H1 (cell line): ENCODE measurements around the gene HOTAIR. TPM values are rescaled to one million over a fixed set of nuclear protein-coding genes. Genes with fewer than 3 reads are reported as not detected.

Experiments used
- CHD2 ChIP-seq: IDR thresholded peaks from 2 replicates; pipeline ENCODE4 v1.6.1; 2012; ENCODE audit warnings: low read length, improper control_type of control experiment
- E2F6 ChIP-seq: IDR thresholded peaks from 2 replicates; pipeline ENCODE4 v1.6.1; 2012; ENCODE audit warnings: inconsistent platforms
- HDAC6 ChIP-seq: IDR thresholded peaks from one replicate; pipeline ENCODE4 v1.7.1; 2012; ENCODE audit warnings: low read depth, mild to moderate bottlenecking, inconsistent platforms, low read length, moderate library complexity
- NRF1 ChIP-seq: IDR thresholded peaks from 2 replicates; pipeline ENCODE4 v1.6.1; 2011; ENCODE audit warnings: mild to moderate bottlenecking, low read depth, low read length, improper control_type of control experiment
- RNF2 ChIP-seq: fragments of 200-900, 300-1000 bp; sonication (generic); IDR thresholded peaks from 2 replicates; pipeline ENCODE4 v1.7.1; 2016; ENCODE audit warnings: borderline replicate concordance, low read depth, mild to moderate bottlenecking, antibody characterized with exemption, low read length; ENCODE audit not compliant: poor library complexity, severe bottlenecking; ENCODE audit errors: missing control alignments
- SP1 ChIP-seq: IDR thresholded peaks from 2 replicates; pipeline ENCODE4 v1.6.1; 2011; ENCODE audit warnings: low read depth, low read length
- SUZ12 ChIP-seq: fragments of 200-600 bp; sonication (generic); IDR thresholded peaks from 2 replicates; pipeline ENCODE4 v1.6.1; 2012; ENCODE audit warnings: mild to moderate bottlenecking, inconsistent platforms, low read length, moderate library complexity, mixed read lengths
- polyA plus RNA-seq, 7 experiments: library from polyadenylated mRNA; depleted of rRNA in 3 of 7; stranded (reverse) in 5 of 7; unstranded in 2 of 7; fragments of >200 nt in 5 of 7; fragments of 200-250 nt in 2 of 7; gene quantifications; 1 replicate in 5 of 7; 2 replicates in 1 of 7; 4 replicates in 1 of 7; pipeline versions ENCODE4 v1.2.1 to v1.2.3, GENCODE V29; 2011 to 2013; ENCODE audit warnings: missing spikeins in 2 of 7, mixed read lengths in 2 of 7
- total RNA-seq: library from RNA; stranded (reverse); fragmentation: NEBNext Ultra II Directional; extraction: Animal tissue kit (Norgen Biotek cat#: 25700); gene quantifications from 2 replicates; pipeline ENCODE4 v1.2.1, GENCODE V29; 2021
- TF ChIP-seq, protein P1 (sequence below): fragments of 300-600 bp; sonication (generic); IDR thresholded peaks from 2 replicates; pipeline ENCODE4 v1.7.1; 2012; ENCODE audit warnings: low read length, moderate library complexity, mild to moderate bottlenecking, inconsistent platforms; ENCODE audit not compliant: insufficient replicate concordance

Gene HOTAIR
- total and polyA plus RNA-seq, 2 of the 8 experiments (the other 6 are each of a cell fraction or from before 2014, with no cell fraction given) = not detected

DNA sequence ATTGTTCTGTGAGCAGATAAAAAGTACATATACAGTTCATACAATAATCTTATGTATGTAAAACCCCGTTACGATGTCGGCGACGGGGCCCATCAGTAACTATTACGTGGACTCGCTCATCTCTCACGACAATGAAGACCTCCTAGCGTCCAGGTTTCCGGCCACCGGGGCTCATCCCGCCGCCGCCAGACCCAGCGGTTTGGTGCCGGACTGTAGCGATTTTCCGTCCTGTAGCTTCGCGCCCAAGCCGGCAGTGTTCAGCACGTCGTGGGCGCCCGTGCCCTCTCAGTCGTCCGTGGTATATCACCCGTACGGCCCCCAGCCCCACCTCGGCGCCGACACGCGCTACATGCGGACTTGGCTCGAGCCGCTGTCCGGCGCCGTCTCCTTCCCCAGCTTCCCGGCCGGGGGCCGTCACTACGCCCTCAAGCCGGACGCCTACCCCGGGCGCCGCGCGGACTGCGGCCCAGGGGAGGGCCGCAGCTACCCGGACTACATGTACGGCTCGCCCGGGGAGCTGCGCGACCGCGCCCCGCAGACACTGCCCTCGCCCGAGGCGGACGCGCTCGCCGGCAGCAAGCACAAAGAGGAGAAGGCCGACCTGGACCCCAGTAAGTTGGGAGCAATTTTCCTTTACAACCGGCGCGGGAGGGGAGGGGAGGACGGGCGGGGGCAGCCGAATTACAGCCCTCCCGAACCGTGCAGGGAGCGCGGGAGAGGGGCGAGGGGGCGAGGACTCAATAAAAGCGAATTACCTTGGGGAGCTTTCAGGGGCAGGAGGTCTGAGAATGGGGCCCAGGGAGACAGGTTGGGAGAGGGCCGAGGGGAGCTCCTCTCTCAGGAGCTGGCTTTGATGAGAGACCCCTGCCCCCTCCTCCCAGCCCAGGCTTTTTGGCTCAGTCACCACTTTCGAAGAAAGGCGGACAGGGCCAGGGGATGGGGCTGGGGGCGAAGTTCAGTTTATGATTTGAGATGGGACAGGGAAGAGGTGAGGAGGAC, 25.7 kb upstream of the HOTAIR start, which contains the start of gene HOXC9 (continued):
- TF ChIP-seq, protein P1, sequence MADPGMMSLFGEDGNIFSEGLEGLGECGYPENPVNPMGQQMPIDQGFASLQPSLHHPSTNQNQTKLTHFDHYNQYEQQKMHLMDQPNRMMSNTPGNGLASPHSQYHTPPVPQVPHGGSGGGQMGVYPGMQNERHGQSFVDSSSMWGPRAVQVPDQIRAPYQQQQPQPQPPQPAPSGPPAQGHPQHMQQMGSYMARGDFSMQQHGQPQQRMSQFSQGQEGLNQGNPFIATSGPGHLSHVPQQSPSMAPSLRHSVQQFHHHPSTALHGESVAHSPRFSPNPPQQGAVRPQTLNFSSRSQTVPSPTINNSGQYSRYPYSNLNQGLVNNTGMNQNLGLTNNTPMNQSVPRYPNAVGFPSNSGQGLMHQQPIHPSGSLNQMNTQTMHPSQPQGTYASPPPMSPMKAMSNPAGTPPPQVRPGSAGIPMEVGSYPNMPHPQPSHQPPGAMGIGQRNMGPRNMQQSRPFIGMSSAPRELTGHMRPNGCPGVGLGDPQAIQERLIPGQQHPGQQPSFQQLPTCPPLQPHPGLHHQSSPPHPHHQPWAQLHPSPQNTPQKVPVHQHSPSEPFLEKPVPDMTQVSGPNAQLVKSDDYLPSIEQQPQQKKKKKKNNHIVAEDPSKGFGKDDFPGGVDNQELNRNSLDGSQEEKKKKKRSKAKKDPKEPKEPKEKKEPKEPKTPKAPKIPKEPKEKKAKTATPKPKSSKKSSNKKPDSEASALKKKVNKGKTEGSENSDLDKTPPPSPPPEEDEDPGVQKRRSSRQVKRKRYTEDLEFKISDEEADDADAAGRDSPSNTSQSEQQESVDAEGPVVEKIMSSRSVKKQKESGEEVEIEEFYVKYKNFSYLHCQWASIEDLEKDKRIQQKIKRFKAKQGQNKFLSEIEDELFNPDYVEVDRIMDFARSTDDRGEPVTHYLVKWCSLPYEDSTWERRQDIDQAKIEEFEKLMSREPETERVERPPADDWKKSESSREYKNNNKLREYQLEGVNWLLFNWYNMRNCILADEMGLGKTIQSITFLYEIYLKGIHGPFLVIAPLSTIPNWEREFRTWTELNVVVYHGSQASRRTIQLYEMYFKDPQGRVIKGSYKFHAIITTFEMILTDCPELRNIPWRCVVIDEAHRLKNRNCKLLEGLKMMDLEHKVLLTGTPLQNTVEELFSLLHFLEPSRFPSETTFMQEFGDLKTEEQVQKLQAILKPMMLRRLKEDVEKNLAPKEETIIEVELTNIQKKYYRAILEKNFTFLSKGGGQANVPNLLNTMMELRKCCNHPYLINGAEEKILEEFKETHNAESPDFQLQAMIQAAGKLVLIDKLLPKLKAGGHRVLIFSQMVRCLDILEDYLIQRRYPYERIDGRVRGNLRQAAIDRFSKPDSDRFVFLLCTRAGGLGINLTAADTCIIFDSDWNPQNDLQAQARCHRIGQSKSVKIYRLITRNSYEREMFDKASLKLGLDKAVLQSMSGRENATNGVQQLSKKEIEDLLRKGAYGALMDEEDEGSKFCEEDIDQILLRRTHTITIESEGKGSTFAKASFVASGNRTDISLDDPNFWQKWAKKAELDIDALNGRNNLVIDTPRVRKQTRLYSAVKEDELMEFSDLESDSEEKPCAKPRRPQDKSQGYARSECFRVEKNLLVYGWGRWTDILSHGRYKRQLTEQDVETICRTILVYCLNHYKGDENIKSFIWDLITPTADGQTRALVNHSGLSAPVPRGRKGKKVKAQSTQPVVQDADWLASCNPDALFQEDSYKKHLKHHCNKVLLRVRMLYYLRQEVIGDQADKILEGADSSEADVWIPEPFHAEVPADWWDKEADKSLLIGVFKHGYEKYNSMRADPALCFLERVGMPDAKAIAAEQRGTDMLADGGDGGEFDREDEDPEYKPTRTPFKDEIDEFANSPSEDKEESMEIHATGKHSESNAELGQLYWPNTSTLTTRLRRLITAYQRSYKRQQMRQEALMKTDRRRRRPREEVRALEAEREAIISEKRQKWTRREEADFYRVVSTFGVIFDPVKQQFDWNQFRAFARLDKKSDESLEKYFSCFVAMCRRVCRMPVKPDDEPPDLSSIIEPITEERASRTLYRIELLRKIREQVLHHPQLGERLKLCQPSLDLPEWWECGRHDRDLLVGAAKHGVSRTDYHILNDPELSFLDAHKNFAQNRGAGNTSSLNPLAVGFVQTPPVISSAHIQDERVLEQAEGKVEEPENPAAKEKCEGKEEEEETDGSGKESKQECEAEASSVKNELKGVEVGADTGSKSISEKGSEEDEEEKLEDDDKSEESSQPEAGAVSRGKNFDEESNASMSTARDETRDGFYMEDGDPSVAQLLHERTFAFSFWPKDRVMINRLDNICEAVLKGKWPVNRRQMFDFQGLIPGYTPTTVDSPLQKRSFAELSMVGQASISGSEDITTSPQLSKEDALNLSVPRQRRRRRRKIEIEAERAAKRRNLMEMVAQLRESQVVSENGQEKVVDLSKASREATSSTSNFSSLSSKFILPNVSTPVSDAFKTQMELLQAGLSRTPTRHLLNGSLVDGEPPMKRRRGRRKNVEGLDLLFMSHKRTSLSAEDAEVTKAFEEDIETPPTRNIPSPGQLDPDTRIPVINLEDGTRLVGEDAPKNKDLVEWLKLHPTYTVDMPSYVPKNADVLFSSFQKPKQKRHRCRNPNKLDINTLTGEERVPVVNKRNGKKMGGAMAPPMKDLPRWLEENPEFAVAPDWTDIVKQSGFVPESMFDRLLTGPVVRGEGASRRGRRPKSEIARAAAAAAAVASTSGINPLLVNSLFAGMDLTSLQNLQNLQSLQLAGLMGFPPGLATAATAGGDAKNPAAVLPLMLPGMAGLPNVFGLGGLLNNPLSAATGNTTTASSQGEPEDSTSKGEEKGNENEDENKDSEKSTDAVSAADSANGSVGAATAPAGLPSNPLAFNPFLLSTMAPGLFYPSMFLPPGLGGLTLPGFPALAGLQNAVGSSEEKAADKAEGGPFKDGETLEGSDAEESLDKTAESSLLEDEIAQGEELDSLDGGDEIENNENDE = no peak
- TF ChIP-seq CHD2 (no peak), RNF2 (peak; percentile 94), SUZ12 (peak; percentile 100), SP1 (no peak), HDAC6 (no peak), NRF1 (no peak), E2F6 (no peak)
